ENCODE measurements around the gene RGS3.

- TF ChIP-seq RAD21 (conservative IDR thresholded peaks at IDR 0.05 in 1 of 2, IDR thresholded peaks at IDR 0.05 in 1 of 2) (no peak), POLR2A (IDR thresholded peaks at IDR 0.05; ENCODE audit: low read length) (no peak), MAX (IDR thresholded peaks at IDR 0.05) (no peak), MAZ (IDR thresholded peaks at IDR 0.05; ENCODE audit: borderline replicate concordance, low read depth, low read length) (no peak), CEBPB (IDR thresholded peaks at IDR 0.05) (no peak), RNF2 (IDR thresholded peaks at IDR 0.05; ENCODE audit: borderline replicate concordance, low read depth) (no peak), SREBF2 (IDR thresholded peaks at IDR 0.05) (no peak), CHD2 (IDR thresholded peaks at IDR 0.05; ENCODE audit: low read length, partially characterized antibody) (no peak), HEYL (CRISPR knock-in tag; IDR thresholded peaks at IDR 0.05) (no peak), RCOR1 (IDR thresholded peaks at IDR 0.05; ENCODE audit: low read depth, low read length) (no peak), ZFP36 (IDR thresholded peaks at IDR 0.05; ENCODE audit: borderline replicate concordance, partially characterized antibody) (no peak)
- TF ChIP-seq, protein P1, sequence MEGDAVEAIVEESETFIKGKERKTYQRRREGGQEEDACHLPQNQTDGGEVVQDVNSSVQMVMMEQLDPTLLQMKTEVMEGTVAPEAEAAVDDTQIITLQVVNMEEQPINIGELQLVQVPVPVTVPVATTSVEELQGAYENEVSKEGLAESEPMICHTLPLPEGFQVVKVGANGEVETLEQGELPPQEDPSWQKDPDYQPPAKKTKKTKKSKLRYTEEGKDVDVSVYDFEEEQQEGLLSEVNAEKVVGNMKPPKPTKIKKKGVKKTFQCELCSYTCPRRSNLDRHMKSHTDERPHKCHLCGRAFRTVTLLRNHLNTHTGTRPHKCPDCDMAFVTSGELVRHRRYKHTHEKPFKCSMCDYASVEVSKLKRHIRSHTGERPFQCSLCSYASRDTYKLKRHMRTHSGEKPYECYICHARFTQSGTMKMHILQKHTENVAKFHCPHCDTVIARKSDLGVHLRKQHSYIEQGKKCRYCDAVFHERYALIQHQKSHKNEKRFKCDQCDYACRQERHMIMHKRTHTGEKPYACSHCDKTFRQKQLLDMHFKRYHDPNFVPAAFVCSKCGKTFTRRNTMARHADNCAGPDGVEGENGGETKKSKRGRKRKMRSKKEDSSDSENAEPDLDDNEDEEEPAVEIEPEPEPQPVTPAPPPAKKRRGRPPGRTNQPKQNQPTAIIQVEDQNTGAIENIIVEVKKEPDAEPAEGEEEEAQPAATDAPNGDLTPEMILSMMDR (IDR thresholded peaks at IDR 0.05) = no peak
Observed at GRCh38 chr9:113456235-113456634, 7.3 kb upstream of the RGS3 start.

Data from A549 (cell line).